Tibial nerve (tissue), 4 donors: Measurements from ENCODE around the gene MZT2B. TPM values are rescaled to one million over a fixed set of nuclear protein-coding genes. Genes with fewer than 3 reads are reported as not detected.
A peak's percentile ranks its signal among the peaks of the same experiment; 100 is the strongest.
"Not testable (repeated sequence)": the region's sequence is repeated elsewhere in the genome, so short reads cannot be mapped to it uniquely, and the experiment has no call there.

Source experiments
- DNase-seq, 2 donors: peaks; one replicate each; pipeline ENCODE4 v3.0.0-alpha.2; 2019; ENCODE audit warnings: low spot score in 2 of 2
- H3K27ac ChIP-seq, 4 donors: fragments of 200-600 bp; sonication (generic) in 3 of 4; one replicate each; pipeline ENCODE4 v1.5.1; 2017 to 2019; ENCODE audit warnings: mild to moderate bottlenecking in 1 of 4
- H3K27me3 ChIP-seq, 2 donors: fragments of 200-600 bp; sonication (generic) in 1 of 2; one replicate each; pipeline versions ENCODE4 v1.5.1 to v1.6.0; 2017 to 2019
- H3K36me3 ChIP-seq, 3 donors: fragments of 200-600 bp; sonication (generic); one replicate each; pipeline ENCODE4 v1.5.1; 2018 to 2019
- H3K4me1 ChIP-seq, 4 donors: fragments of 200-600 bp; sonication (generic) in 3 of 4; one replicate each; pipeline ENCODE4 v1.5.1; 2017 to 2019
- H3K4me3 ChIP-seq, 4 donors: fragments of 200-600 bp; sonication (generic) in 3 of 4; one replicate each; pipeline ENCODE4 v1.5.1; 2017 to 2019; ENCODE audit warnings: mild to moderate bottlenecking in 1 of 4, moderate library complexity in 1 of 4
- H3K9me3 ChIP-seq, 4 donors: fragments of 200-600 bp; sonication (generic) in 3 of 4; one replicate each; pipeline ENCODE4 v1.5.1; 2017 to 2019
- CTCF ChIP-seq, 5 experiments: fragments of 200-600 bp in 3 of 5; fragments of 450-650 bp in 2 of 5; sonication (generic) in 3 of 5; IDR thresholded peaks; one replicate each; pipeline ENCODE4 v1.5.1; 2016 to 2019; ENCODE audit warnings: antibody characterized with exemption in 5 of 5, mild to moderate bottlenecking in 3 of 5, moderate library complexity in 2 of 5
- EP300 ChIP-seq, 2 donors: sonication (generic); formaldehyde crosslinking; IDR thresholded peaks; one replicate each; pipeline ENCODE4 v1.6.1; 2017; ENCODE audit warnings: antibody characterized with exemption in 2 of 2, mild to moderate bottlenecking in 1 of 2
- POLR2A ChIP-seq, 2 donors: fragments of 450-650 bp; IDR thresholded peaks; one replicate each; pipeline ENCODE4 v1.6.1; 2017; ENCODE audit warnings: antibody characterized with exemption in 2 of 2, mild to moderate bottlenecking in 2 of 2, moderate library complexity in 2 of 2
- WGBS, 2 donors: methylation state at CpG; one replicate each; pipeline ENCODE4 v1.1.5; 2018; 5-methylcytosine and 5-hydroxymethylcytosine counted together
- total RNA-seq, 4 donors: library from RNA; depleted of rRNA; stranded (reverse); fragments of >200 nt; gene quantifications; one replicate each; pipeline ENCODE4 v1.1.0, GENCODE V29; 2016

The MZT2B gene
- total RNA-seq, 4 donors from 2014 or later: 108 to 190 (median 153) TPM

GRCh38 chr2:130141645-130142370 is 40.3 kb upstream of the MZT2B start:
- H3K36me3 ChIP-seq, H3K4me3 ChIP-seq, H3K27ac ChIP-seq, H3K9me3 ChIP-seq, DNase-seq, H3K27me3 ChIP-seq: not testable (repeated sequence)
- 85 to 100% methylated on average over 3 to 8 of the region's 22 CpGs for WGBS, 2 donors
- peaks cover 0 to 10% (median 0%) of the 10 kb centered on the region in 4 donors for H3K4me1 ChIP-seq

- not testable (repeated sequence) for H3K27me3 ChIP-seq, DNase-seq, H3K36me3 ChIP-seq, H3K9me3 ChIP-seq, H3K4me3 ChIP-seq, H3K27ac ChIP-seq
- peaks cover 0 to 10% (median 0%) of the 10 kb centered on the region in 4 donors for H3K4me1 ChIP-seq
- WGBS, 2 donors: 77 to 82% methylated on average over 6 to 8 of the region's 13 CpGs
These were observed 39.4 kb upstream of the MZT2B start for GRCh38 chr2:130142396-130143265.

GRCh38 chr2:130143266-130144039 is 38.6 kb upstream of the MZT2B start:
- not testable (repeated sequence) for H3K9me3 ChIP-seq, H3K27me3 ChIP-seq, H3K36me3 ChIP-seq, H3K27ac ChIP-seq, DNase-seq
- H3K4me1 ChIP-seq: peaks cover 0 to 10% (median 0%) of the 10 kb centered on the region in 4 donors
- 49 to 58% methylated on average over 16 to 18 of the region's 28 CpGs for WGBS, 2 donors
- H3K4me3 ChIP-seq: peak overlapping the region in 3 of 4 donors; percentile 4 to 52 (median 28)

GRCh38 chr2:130145006-130145414 is 37.1 kb upstream of the MZT2B start, which contains the start of gene CCDC74B:
Gene CCDC74B (minus strand): TSS chr2:130145112. CDS start chr2:130144996, 116 bp downstream.
- H3K36me3 ChIP-seq, H3K9me3 ChIP-seq, H3K27ac ChIP-seq, H3K27me3 ChIP-seq: not testable (repeated sequence)
- peaks cover 0 to 10% (median 0%) of the 10 kb centered on the region in 4 donors for H3K4me1 ChIP-seq
- H3K4me3 ChIP-seq: peak within 1 kb of the TSS; percentile 4 to 52 (median 28)
- 11 to 18% methylated on average over 15 to 17 of the region's 30 CpGs for WGBS, 2 donors
- DNase-seq: peak; percentile 19 to 24

- Histone ChIP-seq H3K4me1 (peaks cover 0 to 10% (median 0%) of the 10 kb centered on the region in 4 donors), H3K36me3 (peaks cover 0 to 29% (median 0%) of the 10 kb centered on the region in 3 donors)
- 66 to 68% methylated on average over 6 of the region's 6 CpGs for WGBS, 2 donors
- not testable (repeated sequence) for H3K9me3 ChIP-seq, H3K27ac ChIP-seq, H3K27me3 ChIP-seq, H3K4me3 ChIP-seq, DNase-seq
These were observed 33.5 kb upstream of the MZT2B start for GRCh38 chr2:130148515-130148914.

GRCh38 chr2:130150181-130151144 is 31.6 kb upstream of the MZT2B start:
- Histone ChIP-seq H3K9me3 (no peaks in the 10 kb centered on the region), H3K36me3 (peaks cover 0 to 49% (median 0%) of the 10 kb centered on the region in 3 donors), H3K4me3 (no peak overlapping the region), H3K27ac (no peak overlapping the region), H3K27me3 (no peaks in the 10 kb centered on the region), H3K4me1 (no peaks in the 10 kb centered on the region)
- no peak for TF ChIP-seq EP300 (IDR thresholded peaks at IDR 0.05)
- no peak for TF ChIP-seq POLR2A (IDR thresholded peaks at IDR 0.05)
- TF ChIP-seq CTCF (IDR thresholded peaks at IDR 0.05): no peak
- DNase-seq: no peak
- WGBS, 2 donors: 88 to 90% methylated on average over 23 of the region's 23 CpGs

GRCh38 chr2:130151145-130151512 is 30.9 kb upstream of the MZT2B start:
- H3K9me3 ChIP-seq, DNase-seq, H3K27me3 ChIP-seq, H3K4me1 ChIP-seq, H3K27ac ChIP-seq, H3K4me3 ChIP-seq: not testable (repeated sequence)
- WGBS, 2 donors: 71 to 91% methylated on average over 4 to 5 of the region's 5 CpGs
- H3K36me3 ChIP-seq: peaks cover 0 to 56% (median 0%) of the 10 kb centered on the region in 3 donors

- WGBS, 2 donors: 95% methylated on average over 13 to 17 of the region's 27 CpGs
- DNase-seq, H3K4me3 ChIP-seq, H3K27ac ChIP-seq, H3K4me1 ChIP-seq, H3K9me3 ChIP-seq, H3K27me3 ChIP-seq: not testable (repeated sequence)
- H3K36me3 ChIP-seq: peaks cover 0 to 64% (median 0%) of the 10 kb centered on the region in 3 donors
These were observed 29.8 kb upstream of the MZT2B start for GRCh38 chr2:130152136-130152815.
